ENCODE results near the gene GTPBP3.

GTPBP3 gene

DNA sequence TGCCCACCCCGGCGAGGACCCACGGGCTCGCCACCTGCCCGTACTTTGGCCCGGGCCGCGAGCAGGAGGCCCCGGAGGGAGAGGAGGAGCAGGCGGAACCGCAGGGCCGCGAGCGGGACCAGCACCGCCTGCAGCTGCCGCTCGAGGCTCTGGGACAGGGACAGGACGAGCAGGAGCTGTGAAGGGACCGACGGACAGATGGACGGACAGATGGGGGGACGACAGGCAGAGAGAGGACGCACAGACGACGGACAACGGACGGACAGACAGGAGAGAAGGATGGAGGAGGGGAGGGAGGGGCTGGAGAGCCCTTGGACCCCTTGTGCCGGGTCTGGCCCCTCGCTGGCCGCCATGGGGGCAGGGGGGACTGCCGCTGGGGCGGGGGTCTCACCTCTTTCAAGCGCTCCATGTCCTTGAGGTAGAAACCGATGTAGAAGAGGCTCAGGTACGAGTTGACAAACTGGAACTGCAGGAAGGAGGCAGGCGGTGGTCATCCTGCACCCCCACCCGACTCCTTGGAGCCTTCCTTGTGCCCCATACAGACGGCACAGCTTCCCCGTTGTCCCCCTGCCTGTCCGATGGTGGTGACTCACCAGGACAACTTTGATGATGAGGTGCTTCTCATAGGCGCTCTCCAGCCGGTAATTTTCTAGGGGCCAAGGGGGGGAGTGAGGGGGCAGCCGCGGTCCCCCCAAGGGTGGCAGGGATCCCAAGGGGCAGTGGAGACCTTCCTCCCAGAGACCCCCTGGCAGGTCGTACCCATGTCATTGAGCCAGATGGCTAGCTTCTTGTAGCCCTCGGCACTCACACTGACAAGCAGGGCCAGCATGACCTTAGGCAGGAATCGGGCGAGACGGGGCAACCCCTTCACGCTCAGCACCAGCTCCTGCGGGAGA is 7.7 kb upstream of the GTPBP3 start:
- H3K9ac ChIP-seq (ENCODE audit: insufficient read length): no peak overlapping the region
- TF ChIP-seq FOXP2 (optimal IDR thresholded peaks at IDR 0.05; ENCODE audit: control extremely low read depth, extremely low read length, insufficient read depth) (no peak), POLR2AphosphoS5 (IDR thresholded peaks at IDR 0.05; ENCODE audit: borderline replicate concordance, low read depth, low read length) (no peak), EZH2 (IDR thresholded peaks at IDR 0.05) (no peak)
- DNase-seq (ENCODE audit: low read depth, low spot score): no peak
- no peaks in the 10 kb centered on the region for H3K9me3 ChIP-seq (ENCODE audit: low read depth, low read length)
- no peak overlapping the region for H3K4me3 ChIP-seq
- peaks cover 5% of the 10 kb centered on the region for H3K36me3 ChIP-seq (ENCODE audit: insufficient read depth, low read length)
- no peak overlapping the region for H3K27ac ChIP-seq

DNA sequence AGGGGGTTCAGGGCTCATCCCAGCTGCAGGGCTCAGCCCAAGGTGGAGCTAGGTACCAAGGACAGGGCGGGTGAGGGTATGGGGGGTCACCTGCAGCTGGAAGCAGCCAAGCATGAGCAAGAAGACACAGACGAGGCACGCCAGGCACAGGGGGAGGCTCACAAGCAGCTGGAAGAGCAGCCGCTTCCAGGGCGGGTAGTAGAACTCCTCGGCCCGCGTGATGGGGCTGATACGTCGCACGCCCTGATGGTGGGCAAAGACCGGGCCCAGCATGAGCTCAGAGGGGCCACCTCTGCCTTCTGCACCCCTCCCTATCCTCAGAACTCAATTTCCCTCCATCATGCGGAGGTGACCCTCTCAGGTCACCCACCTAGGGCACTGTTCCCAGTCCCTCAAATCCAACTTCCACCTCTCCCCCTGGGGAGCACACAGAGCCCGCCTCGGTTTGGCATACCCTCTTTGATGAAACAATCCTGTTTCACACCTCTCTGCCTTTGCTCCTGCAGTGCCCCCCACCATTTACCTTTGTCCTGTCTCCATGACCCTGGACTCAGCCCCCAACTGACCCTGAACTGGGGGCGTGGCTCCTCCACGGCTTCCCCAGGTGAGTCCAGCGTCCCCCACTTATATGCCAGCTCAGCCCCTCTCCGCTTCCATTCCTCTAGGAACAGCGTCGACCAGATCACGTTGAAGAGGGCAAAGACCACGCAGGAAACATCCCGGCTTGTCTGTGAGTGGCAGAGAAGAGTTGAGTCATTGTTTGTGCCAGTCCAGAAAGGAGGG is 6.9 kb upstream of the GTPBP3 start:
- TF ChIP-seq EZH2 (IDR thresholded peaks at IDR 0.05): no peak
- TF ChIP-seq FOXP2 (optimal IDR thresholded peaks at IDR 0.05; ENCODE audit: control extremely low read depth, extremely low read length, insufficient read depth): no peak
- no peak for TF ChIP-seq POLR2AphosphoS5 (IDR thresholded peaks at IDR 0.05; ENCODE audit: borderline replicate concordance, low read depth, low read length)
- no peak for DNase-seq (ENCODE audit: low read depth, low spot score)
- Histone ChIP-seq H3K27ac (no peak overlapping the region), H3K9me3 (ENCODE audit: low read depth, low read length) (no peaks in the 10 kb centered on the region), H3K9ac (ENCODE audit: insufficient read length) (no peak overlapping the region), H3K36me3 (ENCODE audit: insufficient read depth, low read length) (peaks cover 5% of the 10 kb centered on the region), H3K4me3 (no peak overlapping the region)

DNA sequence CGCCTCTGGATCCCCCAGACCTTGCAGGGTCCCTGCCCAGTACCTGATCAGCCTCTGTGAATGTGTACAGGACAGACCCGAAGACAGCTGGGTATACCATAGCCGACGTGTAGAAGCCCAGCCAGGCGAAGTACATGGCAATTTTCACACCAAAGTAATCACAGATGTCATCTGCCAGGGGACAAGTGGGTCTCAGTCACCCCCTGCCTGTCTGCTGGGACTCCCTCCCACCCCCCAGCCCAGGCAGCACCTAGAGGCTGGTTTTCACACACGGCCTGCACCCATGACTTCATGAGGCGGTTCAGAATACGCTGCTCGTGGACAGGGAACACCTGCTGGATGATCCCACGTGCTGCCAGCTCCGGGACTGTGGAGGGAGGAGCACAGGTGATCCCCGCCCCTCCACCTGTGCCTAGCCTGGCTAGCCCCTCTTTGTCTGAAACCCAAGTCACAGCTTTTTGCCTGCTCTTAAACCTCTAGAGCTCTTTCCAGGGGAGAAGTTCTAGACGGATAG is 6.3 kb upstream of the GTPBP3 start:
- Histone ChIP-seq H3K9ac (ENCODE audit: insufficient read length) (no peak overlapping the region), H3K36me3 (ENCODE audit: insufficient read depth, low read length) (peaks cover 5% of the 10 kb centered on the region), H3K4me3 (no peak overlapping the region), H3K9me3 (ENCODE audit: low read depth, low read length) (no peaks in the 10 kb centered on the region), H3K27ac (no peak overlapping the region)
- TF ChIP-seq EZH2 (IDR thresholded peaks at IDR 0.05) (no peak), POLR2AphosphoS5 (IDR thresholded peaks at IDR 0.05; ENCODE audit: borderline replicate concordance, low read depth, low read length) (no peak), FOXP2 (optimal IDR thresholded peaks at IDR 0.05; ENCODE audit: control extremely low read depth, extremely low read length, insufficient read depth) (no peak)
- no peak for DNase-seq (ENCODE audit: low read depth, low spot score)

DNA sequence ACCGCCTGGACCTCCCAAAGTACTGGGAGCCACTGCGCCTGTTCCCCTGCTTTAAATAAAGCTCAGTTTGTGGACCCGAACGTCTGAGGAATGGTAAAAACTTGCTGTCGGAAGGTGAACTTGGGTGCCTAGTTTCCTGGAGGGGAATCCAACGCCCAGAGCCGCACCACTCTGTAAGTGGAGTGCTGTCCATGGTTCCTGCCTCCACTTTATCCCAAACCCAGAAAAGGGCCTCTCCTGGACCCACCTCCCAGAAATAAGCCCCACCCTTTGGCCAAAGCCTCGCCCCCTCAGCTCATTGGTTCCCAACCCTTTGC is 5.0 kb upstream of the GTPBP3 start:
- Histone ChIP-seq H3K9me3 (ENCODE audit: low read depth, low read length) (no peaks in the 10 kb centered on the region), H3K4me3 (no peak overlapping the region), H3K9ac (ENCODE audit: insufficient read length) (no peak overlapping the region), H3K36me3 (ENCODE audit: insufficient read depth, low read length) (peaks cover 5% of the 10 kb centered on the region), H3K27ac (no peak overlapping the region)
- TF ChIP-seq EZH2 (IDR thresholded peaks at IDR 0.05) (no peak), FOXP2 (optimal IDR thresholded peaks at IDR 0.05; ENCODE audit: control extremely low read depth, extremely low read length, insufficient read depth) (no peak), POLR2AphosphoS5 (IDR thresholded peaks at IDR 0.05; ENCODE audit: borderline replicate concordance, low read depth, low read length) (no peak)
- no peak for DNase-seq (ENCODE audit: low read depth, low spot score)

DNA sequence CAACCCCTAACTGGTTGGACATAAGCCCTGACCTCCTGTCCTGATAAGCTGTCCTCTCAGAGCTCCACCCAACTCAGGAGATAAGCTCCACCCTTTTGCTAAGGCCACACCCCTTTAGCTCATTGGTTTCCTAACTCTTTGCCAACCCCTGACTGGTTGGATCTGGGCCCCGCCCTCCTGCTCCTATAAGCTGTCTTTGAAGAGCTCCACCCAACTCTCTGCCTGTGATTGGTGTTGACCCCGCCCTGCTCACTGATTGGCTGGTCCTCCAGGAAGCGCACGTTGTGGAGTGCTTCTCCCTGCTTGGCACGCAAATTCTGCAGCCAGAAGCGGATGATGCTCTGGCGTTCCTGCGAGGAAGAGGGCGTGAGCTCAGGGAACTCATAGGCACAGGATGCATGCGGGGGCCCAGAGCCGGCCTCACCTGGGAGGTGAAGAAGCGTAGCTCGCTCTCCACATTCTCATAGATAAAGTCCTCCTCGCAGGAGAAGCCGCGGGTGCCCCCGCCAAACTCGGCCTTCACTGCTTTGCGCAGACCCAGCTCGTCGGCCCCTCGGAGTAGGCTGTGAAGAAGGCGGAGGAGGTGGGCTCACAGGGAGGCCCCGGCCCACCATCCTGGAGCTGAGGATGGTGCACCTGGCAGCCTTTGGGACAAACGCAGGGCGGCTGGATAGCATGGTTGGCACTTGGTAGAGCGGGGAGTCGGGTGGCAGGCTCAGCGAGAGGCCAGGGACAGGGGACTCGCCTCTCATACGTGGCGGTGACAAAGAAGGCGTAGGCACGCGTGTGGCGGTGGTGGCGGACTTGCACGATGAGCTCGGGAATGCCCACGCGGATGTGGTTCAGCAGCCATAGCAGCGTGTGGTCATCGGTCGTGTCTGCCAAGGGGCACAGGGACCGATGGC is 4.4 kb upstream of the GTPBP3 start:
- Histone ChIP-seq H3K9me3 (ENCODE audit: low read depth, low read length) (no peaks in the 10 kb centered on the region), H3K9ac (ENCODE audit: insufficient read length) (no peak overlapping the region), H3K36me3 (ENCODE audit: insufficient read depth, low read length) (peaks cover 5% of the 10 kb centered on the region), H3K4me3 (no peak overlapping the region), H3K27ac (no peak overlapping the region)
- TF ChIP-seq FOXP2 (optimal IDR thresholded peaks at IDR 0.05; ENCODE audit: control extremely low read depth, extremely low read length, insufficient read depth) (no peak), EZH2 (IDR thresholded peaks at IDR 0.05) (no peak), POLR2AphosphoS5 (IDR thresholded peaks at IDR 0.05; ENCODE audit: borderline replicate concordance, low read depth, low read length) (no peak)
- DNase-seq (ENCODE audit: low read depth, low spot score): no peak

DNA sequence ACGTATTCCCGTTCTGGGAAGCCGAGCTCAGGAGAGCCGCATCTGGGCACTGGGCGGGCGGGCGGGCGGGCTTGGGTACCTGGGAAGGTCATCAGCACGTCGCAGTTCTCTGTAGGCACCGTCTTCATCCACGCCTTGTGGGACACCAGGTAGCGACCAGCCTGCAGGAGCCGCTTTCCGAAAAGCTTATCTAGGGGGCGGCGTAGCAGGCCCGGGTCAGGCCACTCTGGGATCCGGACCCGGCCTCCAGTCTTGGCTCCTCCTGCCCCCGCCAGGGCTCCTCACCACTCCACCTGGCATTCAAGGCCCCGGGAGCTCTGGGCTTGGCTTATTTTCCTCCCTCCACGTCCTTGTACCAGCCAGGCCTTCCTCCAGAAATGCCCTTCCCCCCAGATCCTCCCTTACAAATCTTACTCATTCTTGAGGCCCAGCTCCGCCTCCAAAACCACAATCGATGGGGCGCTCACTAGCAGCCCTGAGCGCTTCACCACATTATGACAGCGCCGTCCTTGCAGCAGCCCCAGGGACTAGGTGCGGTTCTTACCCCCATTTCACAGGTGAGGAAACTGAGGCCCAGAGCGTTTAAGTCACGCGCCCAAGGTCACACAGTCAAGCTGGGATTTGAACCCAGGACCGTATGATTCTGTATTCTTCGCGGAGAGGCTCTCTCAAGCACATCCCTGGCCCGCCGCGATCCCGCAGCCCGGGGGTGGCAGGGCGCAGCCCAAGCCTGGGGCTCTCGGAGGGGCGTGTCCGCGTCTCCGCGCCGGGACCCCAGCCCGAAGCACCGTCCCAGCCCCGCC is 3.5 kb upstream of the GTPBP3 start:
- Histone ChIP-seq H3K27ac (no peak overlapping the region), H3K9me3 (ENCODE audit: low read depth, low read length) (no peaks in the 10 kb centered on the region), H3K4me3 (peak overlapping the region; percentile 91), H3K36me3 (ENCODE audit: insufficient read depth, low read length) (peaks cover 5% of the 10 kb centered on the region), H3K9ac (ENCODE audit: insufficient read length) (peak overlapping the region; percentile 87)
- TF ChIP-seq POLR2AphosphoS5 (IDR thresholded peaks at IDR 0.05; ENCODE audit: borderline replicate concordance, low read depth, low read length) (peak; percentile 37; the same call in 1 of the 2 replicates), EZH2 (IDR thresholded peaks at IDR 0.05) (no peak)
- peak; percentile 30 for DNase-seq (ENCODE audit: low read depth, low spot score)
